OCI-LY7 (cell line): ENCODE results near the gene TMEM53.

Experiments
- CTCF ChIP-seq: fragments of 200-600 bp; sonication (generic); conservative IDR thresholded peaks from 2 replicates; pipeline ENCODE4 v1.5.1; 2014; ENCODE audit warnings: mild to moderate bottlenecking, antibody characterized with exemption, low read length, moderate library complexity, mixed read lengths
- EZH2phosphoT487 ChIP-seq: fragments of 200-600 bp; sonication (generic); IDR thresholded peaks from 2 replicates; pipeline ENCODE4 v1.6.1; 2018; ENCODE audit warnings: low read depth, borderline replicate concordance, mild to moderate bottlenecking, mixed run types, antibody characterized with exemption, low read length, moderate library complexity, mixed read lengths

GRCh38 chr1:44670751-44671640 is 3.3 kb downstream of the TMEM53 start:
- TF ChIP-seq CTCF, result no peak
- no peak for TF ChIP-seq EZH2phosphoT487
